Umbilical cord (tissue), 1 donor: Measurements from ENCODE around the gene GPR137. TPM values are rescaled to one million over a fixed set of nuclear protein-coding genes. Genes with fewer than 3 reads are reported as not detected.

Experiments used
- total RNA-seq: library from RNA; depleted of rRNA; stranded (reverse); fragments of >200 nt; gene quantifications from one replicate; pipeline ENCODE4 v1.2.3, GENCODE V29; 2014; ENCODE audit warnings: low replicate concordance; ENCODE audit not compliant: insufficient read depth

Gene GPR137
- total RNA-seq, 1 donor from 2014 or later = 0.48 TPM

Other genes starting within 250 kb of the GPR137 start
- 0.48 TPM for gene FLRT1, start 249.9 kb upstream of the GPR137 start, total RNA-seq
- 8.9 TPM for gene MACROD1, start 119.7 kb upstream of the GPR137 start, total RNA-seq
- gene STIP1, start 99.7 kb upstream of the GPR137 start, total RNA-seq = 47.2 TPM
- gene FERMT3, start 79.1 kb upstream of the GPR137 start, total RNA-seq = 14.2 TPM
- 23.6 TPM for gene TRPT1, start 59.7 kb upstream of the GPR137 start, total RNA-seq
- gene NUDT22, start 59.6 kb upstream of the GPR137 start, total RNA-seq = 17.3 TPM
- 13.5 TPM for gene DNAJC4, start 55.3 kb upstream of the GPR137 start, total RNA-seq
- 46.9 TPM for gene VEGFB, start 51.3 kb upstream of the GPR137 start, total RNA-seq
- 32.7 TPM for gene FKBP2, start 44.8 kb upstream of the GPR137 start, total RNA-seq
- 60.4 TPM for gene PPP1R14B, start 38.9 kb upstream of the GPR137 start, total RNA-seq
- gene PLCB3, start 34.3 kb upstream of the GPR137 start, total RNA-seq = 17.6 TPM
- 52.5 TPM for gene BAD, start 1.2 kb upstream of the GPR137 start, total RNA-seq
- gene KCNK4, start 5.5 kb downstream of the GPR137 start, total RNA-seq = 3.6 TPM
- not detected for gene CATSPERZ, start 14.5 kb downstream of the GPR137 start, total RNA-seq
- gene ESRRA, start 19.7 kb downstream of the GPR137 start, total RNA-seq = 12.0 TPM
- 226 TPM for gene TRMT112, start 31.7 kb downstream of the GPR137 start, total RNA-seq
- 152 TPM for gene PRDX5, start 32.3 kb downstream of the GPR137 start, total RNA-seq
- 3.6 TPM for gene CCDC88B, start 54.4 kb downstream of the GPR137 start, total RNA-seq
- gene RPS6KA4, start 73.3 kb downstream of the GPR137 start, total RNA-seq = 16.4 TPM